Subcutaneous abdominal adipose tissue (tissue), 5 donors: ENCODE data around the gene PATZ1.

Experiments
- H3K27ac ChIP-seq: one replicate; pipeline ENCODE4 v1.7.0; 2013; ENCODE audit warnings: low read depth, mild to moderate bottlenecking, inconsistent platforms, low read length, moderate library complexity
- H3K27me3 ChIP-seq, 5 donors: one replicate each; pipeline ENCODE4 v1.7.0; 2013; ENCODE audit warnings: low read length in 5 of 5, inconsistent platforms in 1 of 5; ENCODE audit not compliant: control insufficient read depth in 5 of 5, insufficient read depth in 4 of 5
- H3K36me3 ChIP-seq, 5 donors: one replicate each; pipeline ENCODE4 v1.7.0; 2013; ENCODE audit warnings: low read length in 5 of 5; ENCODE audit not compliant: control insufficient read depth in 5 of 5, insufficient read depth in 5 of 5
- H3K4me1 ChIP-seq, 5 donors: one replicate each; pipeline ENCODE4 v1.7.0; 2013; ENCODE audit warnings: low read length in 5 of 5, mild to moderate bottlenecking in 3 of 5, moderate library complexity in 1 of 5; ENCODE audit not compliant: control insufficient read depth in 5 of 5, insufficient read depth in 5 of 5
- H3K4me3 ChIP-seq, 5 donors: one replicate each; pipeline ENCODE4 v1.7.0; 2013; ENCODE audit warnings: low read length in 5 of 5, low read depth in 1 of 5
- H3K9ac ChIP-seq, 5 donors: one replicate each; pipeline ENCODE4 v1.7.0; 2013; ENCODE audit warnings: low read length in 5 of 5, mild to moderate bottlenecking in 4 of 5, moderate library complexity in 3 of 5
- H3K9me3 ChIP-seq, 5 donors: one replicate each; pipeline ENCODE4 v1.7.0; 2013; ENCODE audit warnings: low read length in 5 of 5; ENCODE audit not compliant: control insufficient read depth in 5 of 5
- donor health status: healthy.
- donor health status: healthy.
- donor health status: healthy.
- donor health status: healthy.
- donor health status: healthy.

The PATZ1 gene

DNA sequence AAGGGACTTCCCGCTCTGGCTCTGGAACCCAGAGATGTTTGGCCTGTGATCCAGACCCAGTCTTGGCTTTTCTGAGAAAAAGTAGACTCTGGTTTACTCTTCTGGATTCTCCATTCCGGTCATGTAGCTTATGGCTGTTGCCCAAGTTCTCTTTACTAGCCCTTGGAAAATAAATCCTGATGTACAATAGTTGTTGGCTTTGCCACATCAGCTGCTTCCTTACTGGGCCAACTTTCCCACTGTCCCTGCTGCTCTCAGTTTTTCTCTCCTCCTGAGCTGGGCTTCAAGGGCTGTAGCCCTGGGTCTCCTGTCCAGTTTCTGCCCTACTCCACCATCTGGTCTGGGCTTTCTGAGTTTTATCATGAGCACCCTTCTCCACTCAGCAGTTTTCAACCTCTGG is 12.5 kb downstream of the PATZ1 start:
- peaks cover 13 to 90% (median 74%) of the 10 kb centered on the region in 5 donors for H3K36me3 ChIP-seq

DNA sequence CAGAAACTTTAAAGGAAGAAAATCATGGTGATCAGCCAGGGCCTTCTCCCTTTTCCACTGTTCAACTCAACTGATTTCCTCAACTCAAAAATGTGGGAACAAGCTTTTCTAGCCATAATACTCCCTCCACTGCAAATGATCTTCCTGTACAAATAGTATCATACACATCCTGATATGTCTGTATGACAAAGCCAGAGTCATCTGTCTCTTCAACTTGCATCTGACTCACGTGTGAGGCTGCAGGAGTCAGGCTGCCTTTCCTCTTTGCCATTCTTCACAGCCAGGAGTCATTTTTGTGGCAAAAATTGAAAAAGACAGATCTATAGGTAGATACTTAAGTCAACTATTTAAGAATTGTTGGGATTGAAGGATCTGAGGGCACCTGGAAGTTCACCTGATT is 13.3 kb downstream of the PATZ1 start:
- Histone ChIP-seq H3K27ac (no peak overlapping the region), H3K9me3 (no peaks in the 10 kb centered on the region), H3K4me1 (peaks cover 0 to 6% (median 0%) of the 10 kb centered on the region in 5 donors), H3K4me3 (no peak overlapping the region), H3K27me3 (no peaks in the 10 kb centered on the region), H3K9ac (no peak overlapping the region), H3K36me3 (peaks cover 13 to 90% (median 75%) of the 10 kb centered on the region in 5 donors)

More for the DNA sequence above, 12.5 kb downstream of the PATZ1 start:
- Histone ChIP-seq H3K4me1 (peaks cover 0 to 6% (median 0%) of the 10 kb centered on the region in 5 donors), H3K27me3 (no peaks in the 10 kb centered on the region), H3K9ac (no peak overlapping the region), H3K27ac (no peak overlapping the region), H3K4me3 (no peak overlapping the region), H3K9me3 (no peaks in the 10 kb centered on the region)

DNA sequence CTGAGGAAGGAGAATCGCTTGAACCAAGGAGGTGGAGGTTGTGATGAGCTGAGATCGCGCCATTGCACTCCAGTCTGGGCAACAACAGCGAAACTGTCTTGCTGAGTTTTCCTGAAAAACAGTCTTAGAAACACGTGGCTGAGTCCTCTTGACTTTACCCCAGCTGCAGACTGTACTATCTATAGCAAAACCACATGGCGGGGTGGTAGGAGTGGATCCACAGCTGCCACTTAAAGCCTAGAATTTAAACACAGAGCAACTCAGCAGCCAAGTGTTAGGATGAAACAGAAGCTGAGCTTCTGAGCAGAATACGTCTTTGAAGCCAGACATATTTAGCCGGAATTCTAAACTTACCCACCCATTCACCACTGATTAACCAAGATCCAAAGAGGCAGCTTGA is 14.1 kb downstream of the PATZ1 start:
- Histone ChIP-seq H3K27me3 (no peaks in the 10 kb centered on the region), H3K9me3 (no peaks in the 10 kb centered on the region), H3K9ac (no peak overlapping the region), H3K4me1 (peaks cover 0 to 11% (median 0%) of the 10 kb centered on the region in 5 donors), H3K36me3 (peaks cover 8 to 90% (median 77%) of the 10 kb centered on the region in 5 donors), H3K27ac (no peak overlapping the region), H3K4me3 (no peak overlapping the region)

DNA sequence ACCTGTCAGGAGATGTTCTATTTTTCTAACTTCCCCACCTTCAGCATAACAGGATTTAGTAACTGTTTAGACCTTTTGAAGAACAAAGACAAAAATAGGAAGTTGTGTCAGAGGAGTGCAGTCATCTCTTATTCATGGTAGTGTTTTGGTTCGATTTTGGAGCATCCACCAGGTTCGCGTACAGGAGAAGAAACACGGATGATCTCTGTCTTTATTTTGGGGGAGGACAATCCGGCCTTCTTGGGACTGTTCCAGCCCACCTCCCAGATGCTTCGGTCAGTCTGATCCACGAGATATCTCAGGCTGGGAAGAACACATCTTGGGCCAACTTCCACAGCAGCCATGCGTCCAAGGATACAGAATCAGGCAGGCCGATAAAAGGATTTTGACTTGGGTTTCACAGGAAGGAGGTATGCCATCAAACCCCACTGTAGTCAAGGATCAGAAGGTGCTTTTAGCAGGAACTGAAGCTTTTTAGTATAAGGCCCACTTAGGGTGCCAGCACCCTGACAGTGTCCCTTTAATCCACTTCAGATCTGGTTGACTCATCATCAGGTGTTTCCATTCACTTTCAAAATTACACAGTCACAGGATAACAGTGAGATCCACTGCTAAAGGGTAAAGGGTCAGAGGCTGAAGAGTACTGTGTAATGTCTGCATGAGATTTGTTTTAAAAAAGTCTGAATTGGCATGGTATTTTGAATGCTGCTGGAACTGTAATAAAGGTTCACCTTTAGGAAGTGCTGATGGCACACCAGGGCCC is 16.5 kb downstream of the PATZ1 start:
- peaks cover 0 to 11% (median 0%) of the 10 kb centered on the region in 5 donors for H3K4me1 ChIP-seq
- no peak overlapping the region for H3K4me3 ChIP-seq
- no peaks in the 10 kb centered on the region for H3K27me3 ChIP-seq
- peaks cover 8 to 93% (median 83%) of the 10 kb centered on the region in 5 donors for H3K36me3 ChIP-seq
- no peaks in the 10 kb centered on the region for H3K9me3 ChIP-seq
- H3K9ac ChIP-seq: no peak overlapping the region
- no peak overlapping the region for H3K27ac ChIP-seq

DNA sequence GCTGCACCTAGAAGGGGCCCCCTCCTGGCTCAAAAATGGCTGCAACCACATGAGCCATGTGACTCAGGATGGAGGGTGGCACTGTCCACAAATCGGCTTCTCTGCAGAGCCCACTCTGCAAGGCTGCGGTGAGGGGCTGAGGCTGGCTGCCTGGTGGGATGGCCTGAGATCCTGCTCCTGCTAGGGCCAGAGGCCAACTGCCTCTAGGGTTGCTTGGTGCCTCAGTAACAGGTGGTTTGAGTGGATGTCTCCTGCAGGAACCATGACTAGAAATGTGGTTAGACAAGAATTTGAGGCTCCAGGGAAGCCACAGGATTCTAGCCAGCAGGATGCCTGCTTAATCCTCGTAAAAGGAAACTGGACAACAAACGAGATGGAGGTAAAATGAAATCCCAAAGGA is 17.1 kb downstream of the PATZ1 start:
- Histone ChIP-seq H3K9ac (no peak overlapping the region), H3K9me3 (no peaks in the 10 kb centered on the region), H3K36me3 (peaks cover 8 to 93% (median 81%) of the 10 kb centered on the region in 5 donors), H3K4me1 (peaks cover 0 to 8% (median 0%) of the 10 kb centered on the region in 5 donors), H3K27me3 (no peaks in the 10 kb centered on the region), H3K4me3 (no peak overlapping the region), H3K27ac (no peak overlapping the region)

DNA sequence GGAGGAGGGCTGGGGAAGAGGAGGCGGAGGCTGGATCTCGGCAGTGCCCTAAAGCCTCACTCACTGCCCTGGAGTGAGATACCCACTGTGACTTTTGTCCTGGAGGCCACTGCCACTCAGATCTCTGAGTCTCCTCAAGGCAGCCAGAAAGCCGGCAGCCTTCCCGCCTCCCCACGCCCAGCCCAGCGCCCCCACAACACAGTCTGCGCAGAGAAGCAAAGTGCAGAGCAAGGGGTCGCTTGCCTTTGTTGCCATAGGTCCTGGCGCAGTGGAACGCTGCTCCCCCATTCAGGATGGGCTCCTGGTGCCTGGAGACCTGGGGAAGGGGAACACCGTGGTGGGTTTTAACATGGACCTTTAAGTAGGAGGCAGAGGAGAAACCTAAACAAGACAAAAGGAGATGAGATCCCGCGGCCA is 17.6 kb downstream of the PATZ1 start:
- Histone ChIP-seq H3K4me1 (peaks cover 0 to 5% (median 0%) of the 10 kb centered on the region in 5 donors), H3K9ac (no peak overlapping the region), H3K36me3 (peaks cover 8 to 92% (median 77%) of the 10 kb centered on the region in 5 donors), H3K27ac (no peak overlapping the region), H3K9me3 (no peaks in the 10 kb centered on the region), H3K4me3 (no peak overlapping the region), H3K27me3 (no peaks in the 10 kb centered on the region)

DNA sequence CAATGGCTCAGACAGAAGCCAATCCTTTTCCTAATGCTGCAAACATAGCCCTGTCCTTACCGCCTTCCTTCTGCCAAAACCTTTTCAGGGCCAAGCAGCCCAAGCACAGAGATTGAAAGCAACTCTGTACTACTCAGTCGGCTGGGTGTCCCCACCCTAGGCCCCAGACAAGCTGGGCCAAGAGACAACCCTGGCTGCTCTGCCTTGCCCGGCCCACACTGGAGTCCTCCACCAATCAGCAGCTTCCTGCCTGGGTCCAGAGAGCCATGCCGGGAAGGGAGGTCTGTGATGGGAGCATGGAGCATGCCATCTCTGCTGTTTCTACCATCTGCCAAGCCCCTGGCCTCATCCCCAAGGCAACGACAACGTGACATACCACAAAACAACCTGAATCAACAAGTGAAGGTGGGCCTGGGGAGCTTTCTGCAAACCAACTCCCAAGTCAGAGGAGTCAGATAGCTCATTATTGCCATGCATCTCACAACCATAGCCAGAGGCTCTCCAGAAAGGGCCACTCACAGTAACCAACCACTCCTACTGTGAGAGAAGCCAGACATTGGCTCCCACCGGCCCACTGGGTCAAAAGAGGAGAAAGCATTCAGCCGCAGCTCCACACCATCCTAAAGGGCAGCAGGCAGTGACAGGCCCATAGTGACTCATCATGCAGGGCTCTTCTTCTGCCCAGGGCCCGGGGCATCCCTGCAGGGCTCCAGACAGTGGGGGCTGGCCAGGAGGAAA is 18.2 kb downstream of the PATZ1 start:
- no peaks in the 10 kb centered on the region for H3K27me3 ChIP-seq
- H3K9me3 ChIP-seq: no peaks in the 10 kb centered on the region
- H3K4me3 ChIP-seq: no peak overlapping the region
- no peak overlapping the region for H3K9ac ChIP-seq
- H3K27ac ChIP-seq: no peak overlapping the region
- peaks cover 0 to 5% (median 0%) of the 10 kb centered on the region in 5 donors for H3K4me1 ChIP-seq
- H3K36me3 ChIP-seq: peaks cover 4 to 91% (median 73%) of the 10 kb centered on the region in 5 donors

DNA sequence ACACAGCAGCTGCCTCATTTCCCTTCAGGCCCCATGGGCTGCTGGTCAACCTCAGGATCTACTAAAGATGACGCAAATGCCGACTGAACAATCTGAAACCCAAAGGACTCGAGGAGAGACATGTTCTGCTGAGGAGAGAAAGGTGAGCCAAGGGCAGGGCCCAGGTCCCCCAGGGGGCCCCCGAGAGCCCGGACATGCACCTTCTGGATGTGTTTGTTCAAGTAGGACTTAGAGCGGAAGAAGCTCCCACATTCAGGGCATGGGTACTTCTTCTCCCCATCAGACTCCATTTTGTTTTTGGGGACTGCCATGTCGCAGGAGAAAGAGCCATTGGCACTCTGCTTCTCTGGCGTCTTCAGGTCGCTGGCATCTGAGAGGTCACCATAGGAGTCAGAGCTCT is 19.3 kb downstream of the PATZ1 start:
- H3K9ac ChIP-seq: no peak overlapping the region
- H3K27me3 ChIP-seq: no peaks in the 10 kb centered on the region
- peaks cover 0 to 85% (median 62%) of the 10 kb centered on the region in 5 donors for H3K36me3 ChIP-seq
- no peaks in the 10 kb centered on the region for H3K9me3 ChIP-seq
- H3K4me1 ChIP-seq: peaks cover 0 to 5% (median 0%) of the 10 kb centered on the region in 5 donors
- no peak overlapping the region for H3K27ac ChIP-seq
- no peak overlapping the region for H3K4me3 ChIP-seq

DNA sequence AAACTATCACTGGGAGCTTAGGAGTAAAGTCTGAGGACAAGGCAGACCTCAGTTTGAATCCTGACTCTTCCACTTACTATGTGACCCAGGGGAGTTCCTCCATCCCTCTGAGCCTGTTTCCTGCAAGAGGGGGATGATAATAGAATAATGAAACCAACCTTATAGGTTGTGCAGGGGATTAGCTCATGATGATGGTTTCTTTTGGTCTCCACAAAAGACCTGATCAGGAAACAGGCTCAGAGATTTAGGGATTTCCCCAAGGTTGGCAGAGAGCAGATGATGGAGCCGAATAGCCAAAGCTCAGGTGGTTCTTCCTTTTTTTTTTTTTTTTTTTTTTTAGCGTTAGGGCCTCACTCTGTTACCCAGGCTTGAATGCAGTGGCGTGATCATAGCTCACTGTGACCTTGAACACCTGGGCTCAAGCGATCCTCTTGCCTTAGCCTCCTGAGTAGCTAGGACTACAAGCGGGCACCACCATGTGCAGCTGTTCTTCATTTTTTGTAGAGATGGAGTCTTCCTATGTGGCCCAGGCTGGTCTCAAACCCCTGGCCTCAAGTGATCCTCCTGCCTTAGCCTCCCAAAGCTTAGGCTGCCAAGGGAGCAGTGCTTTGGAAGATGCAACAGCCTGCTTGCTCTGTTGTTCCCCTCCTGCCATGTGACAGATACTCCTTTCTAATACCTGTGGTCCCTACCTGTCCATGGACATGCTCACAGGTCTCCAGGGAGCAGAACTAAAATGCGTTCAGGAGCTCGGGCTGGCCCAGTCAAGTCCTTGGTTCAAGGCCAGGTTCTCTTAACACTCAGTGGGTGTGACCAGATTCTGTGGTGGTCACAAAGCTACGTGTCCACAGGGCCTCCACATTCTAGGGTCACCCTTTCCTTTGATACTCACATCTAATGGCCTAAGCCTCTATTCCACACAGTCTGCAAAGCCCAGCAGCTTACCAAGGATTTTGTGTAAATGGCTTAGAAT is 22.3 kb downstream of the PATZ1 start:
- no peak overlapping the region for H3K4me3 ChIP-seq
- H3K36me3 ChIP-seq: peaks cover 0 to 60% (median 43%) of the 10 kb centered on the region in 5 donors
- H3K9me3 ChIP-seq: no peaks in the 10 kb centered on the region
- peaks cover 0 to 5% (median 0%) of the 10 kb centered on the region in 5 donors for H3K4me1 ChIP-seq
- no peak overlapping the region for H3K27ac ChIP-seq
- H3K9ac ChIP-seq: no peak overlapping the region
- H3K27me3 ChIP-seq: no peaks in the 10 kb centered on the region
